ENCODE measurements around the gene RCN2.

The RCN2 gene

DNA sequence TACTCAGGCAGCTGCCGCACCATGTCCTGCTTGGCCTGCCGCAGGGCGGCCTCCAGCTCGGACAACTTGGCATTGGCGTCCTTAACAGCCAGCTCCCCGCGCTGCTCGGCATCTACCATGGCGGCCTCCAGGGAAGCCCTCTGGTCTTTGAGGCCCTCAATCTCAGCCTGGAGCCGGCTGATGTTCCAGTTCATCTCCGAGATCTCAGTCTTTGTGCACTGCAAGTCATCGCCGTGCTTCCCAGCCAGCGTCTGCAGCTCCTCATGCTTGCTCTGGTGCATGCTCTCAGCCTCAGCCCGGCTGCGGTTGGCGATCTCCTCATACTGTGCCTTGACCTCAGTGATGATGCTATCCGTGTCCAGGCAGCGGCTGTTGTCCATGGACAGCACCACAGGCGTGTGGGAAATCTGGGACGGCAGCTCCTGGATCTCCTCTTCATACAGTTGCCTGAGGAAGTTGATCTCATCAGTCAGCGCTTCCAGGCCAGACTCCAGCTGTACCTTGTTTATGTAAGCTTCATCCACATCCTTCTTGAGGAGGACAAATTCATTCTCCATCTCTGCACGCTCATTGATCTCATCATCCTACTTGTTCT lies 47.9 kb downstream of the RCN2 start:
- Histone ChIP-seq H3K36me3 (ENCODE audit: control insufficient read depth, insufficient read depth, low read length) (no peaks in the 10 kb centered on the region), H3K27me3 (replicated peaks; ENCODE audit: control insufficient read depth, insufficient read depth, low read length) (no peaks in the 10 kb centered on the region), H3K4me3 (replicated peaks; ENCODE audit: low read depth, low read length) (no peak overlapping the region)
- no peak for TF ChIP-seq CTCF (IDR thresholded peaks at IDR 0.05; ENCODE audit: insufficient read depth, low read length, poor library complexity, severe bottlenecking)
- no peak for DNase-seq (ENCODE audit: extremely low read depth, insufficient read length)

DNA sequence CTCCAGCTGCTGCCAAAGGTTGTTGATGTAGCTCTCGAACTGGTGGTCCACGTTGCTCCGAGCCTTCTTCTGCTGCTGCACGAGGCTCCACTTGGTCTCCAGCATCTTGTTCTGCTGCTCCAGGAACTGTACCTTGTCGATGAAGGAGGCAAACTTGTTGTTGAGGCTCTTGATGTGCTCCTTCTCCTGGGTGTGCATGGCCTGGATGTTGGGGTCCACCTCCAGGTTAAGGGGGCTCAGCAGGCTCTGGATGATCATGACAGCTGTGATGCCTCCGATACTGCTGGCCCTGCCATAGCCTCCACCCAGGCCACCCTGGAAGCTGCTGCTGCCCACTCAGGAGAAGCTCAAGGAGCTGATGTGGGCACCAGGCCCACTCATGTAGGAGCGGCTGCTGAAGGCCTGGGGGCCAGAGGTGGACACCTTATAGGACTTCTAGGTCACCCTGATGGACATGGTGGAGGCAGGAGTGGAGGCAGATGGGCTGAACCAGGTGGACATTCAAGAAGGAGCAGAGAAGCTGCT lies 48.5 kb downstream of the RCN2 start:
- Histone ChIP-seq H3K27me3 (replicated peaks; ENCODE audit: control insufficient read depth, insufficient read depth, low read length) (no peaks in the 10 kb centered on the region), H3K4me3 (replicated peaks; ENCODE audit: low read depth, low read length) (no peak overlapping the region), H3K36me3 (ENCODE audit: control insufficient read depth, insufficient read depth, low read length) (no peaks in the 10 kb centered on the region)
- TF ChIP-seq CTCF (IDR thresholded peaks at IDR 0.05; ENCODE audit: insufficient read depth, low read length, poor library complexity, severe bottlenecking), result no peak
- no peak for DNase-seq (ENCODE audit: extremely low read depth, insufficient read length)

- no peak for DNase-seq (ENCODE audit: extremely low read depth, insufficient read length)
- TF ChIP-seq CTCF (IDR thresholded peaks at IDR 0.05; ENCODE audit: insufficient read depth, low read length, poor library complexity, severe bottlenecking), result no peak
- Histone ChIP-seq H3K27me3 (replicated peaks; ENCODE audit: control insufficient read depth, insufficient read depth, low read length) (no peaks in the 10 kb centered on the region), H3K36me3 (ENCODE audit: control insufficient read depth, insufficient read depth, low read length) (no peaks in the 10 kb centered on the region), H3K4me3 (replicated peaks; ENCODE audit: low read depth, low read length) (no peak overlapping the region)
Measured at GRCh38 chr15:76982356-76982755, 50.8 kb downstream of the RCN2 start.

DNA sequence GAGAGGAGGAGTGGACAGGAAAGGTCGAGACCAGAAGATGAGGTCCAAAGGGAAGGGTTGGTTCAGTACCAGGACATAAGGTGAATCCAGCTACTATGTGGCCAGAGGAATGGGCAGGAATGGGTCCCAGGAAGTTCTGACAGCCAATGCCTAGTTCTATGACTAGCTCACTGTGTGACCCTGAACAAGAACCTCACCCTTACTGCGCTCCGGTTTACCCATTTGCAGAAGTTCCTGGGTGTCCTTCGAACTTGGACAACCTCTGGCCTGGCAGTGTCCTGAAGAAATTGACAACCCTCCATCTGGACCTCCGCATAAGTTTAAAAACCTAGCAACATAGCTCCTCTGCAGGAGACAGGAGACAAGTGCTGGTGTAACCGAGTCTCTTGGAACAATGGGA lies 51.2 kb downstream of the RCN2 start:
- Histone ChIP-seq H3K36me3 (ENCODE audit: control insufficient read depth, insufficient read depth, low read length) (no peaks in the 10 kb centered on the region), H3K27me3 (replicated peaks; ENCODE audit: control insufficient read depth, insufficient read depth, low read length) (no peaks in the 10 kb centered on the region), H3K4me3 (replicated peaks; ENCODE audit: low read depth, low read length) (no peak overlapping the region)
- DNase-seq (ENCODE audit: extremely low read depth, insufficient read length), result no peak
- no peak for TF ChIP-seq CTCF (IDR thresholded peaks at IDR 0.05; ENCODE audit: insufficient read depth, low read length, poor library complexity, severe bottlenecking)

GRCh38 chr15:76983590-76984375 lies 52.2 kb downstream of the RCN2 start:
- no peaks in the 10 kb centered on the region for H3K36me3 ChIP-seq (ENCODE audit: control insufficient read depth, insufficient read depth, low read length)
- no peak for TF ChIP-seq CTCF (IDR thresholded peaks at IDR 0.05; ENCODE audit: insufficient read depth, low read length, poor library complexity, severe bottlenecking)
- H3K27me3 ChIP-seq (replicated peaks; ENCODE audit: control insufficient read depth, insufficient read depth, low read length), result no peaks in the 10 kb centered on the region
- DNase-seq (ENCODE audit: extremely low read depth, insufficient read length), result no peak
- H3K4me3 ChIP-seq (replicated peaks; ENCODE audit: low read depth, low read length), result no peak overlapping the region
